Neural cell (in vitro differentiated cells): ENCODE results near the gene RPS6KA5. TPM values are rescaled to one million over a fixed set of nuclear protein-coding genes. Genes with fewer than 3 reads are reported as not detected.

Experiments
- H2AFZ ChIP-seq: fragments of 200-600, 300-800 bp; sonication (generic), shearing (Covaris generic); 2 replicates; pipeline ENCODE4 v1.6.0; 2014; ENCODE audit warnings: low read depth, mild to moderate bottlenecking, antibody characterized with exemption, low read length, moderate library complexity
- H3F3A ChIP-seq: fragments of 200-600 bp; shearing (Covaris generic); 2 replicates; pipeline ENCODE4 v1.6.1; 2016; ENCODE audit warnings: mild to moderate bottlenecking, moderate library complexity, mixed read lengths, antibody characterized with exemption, low read length; ENCODE audit not compliant: insufficient read depth, poor library complexity, severe bottlenecking
- H3K27ac ChIP-seq: fragments of 200-600, 300-800 bp; sonication (generic), shearing (Covaris generic); 2 replicates; pipeline ENCODE4 v1.5.1; 2014; ENCODE audit warnings: mild to moderate bottlenecking, low read length, moderate library complexity
- H3K27me3 ChIP-seq: fragments of 300-800, 200-600 bp; sonication (generic), shearing (Covaris generic); 2 replicates; pipeline ENCODE4 v1.6.0; 2014; ENCODE audit warnings: mild to moderate bottlenecking, low read depth, low read length, moderate library complexity; ENCODE audit not compliant: insufficient read depth
- H3K36me3 ChIP-seq: fragments of 300-800, 200-600 bp; sonication (generic), shearing (Covaris generic); 2 replicates; pipeline ENCODE4 v1.5.1; 2014; ENCODE audit warnings: mild to moderate bottlenecking, antibody characterized with exemption, low read length, moderate library complexity; ENCODE audit not compliant: insufficient read depth
- H3K4me2 ChIP-seq: fragments of 300-800, 200-600 bp; sonication (generic), shearing (Covaris generic); 2 replicates; pipeline ENCODE4 v1.6.0; 2014; ENCODE audit warnings: mild to moderate bottlenecking, low read length
- H3K4me3 ChIP-seq: fragments of 300-800, 200-600 bp; sonication (generic), shearing (Covaris generic); 2 replicates; pipeline ENCODE4 v1.5.1; 2014; ENCODE audit warnings: mild to moderate bottlenecking, low read length, moderate library complexity
- H3K79me2 ChIP-seq: fragments of 200-600 bp; shearing (Covaris generic); replicated peaks from 2 replicates; pipeline ENCODE4 v1.6.0; 2014; ENCODE audit warnings: mild to moderate bottlenecking, low read length, moderate library complexity; ENCODE audit not compliant: insufficient read depth
- H3K9ac ChIP-seq: fragments of 300-800, 200-600 bp; sonication (generic), shearing (Covaris generic); 2 replicates; pipeline ENCODE4 v1.6.1; 2016; ENCODE audit warnings: mild to moderate bottlenecking, low read length, mixed read lengths
- H3K9me2 ChIP-seq: fragments of 200-600 bp; shearing (Covaris generic); 2 replicates; pipeline ENCODE4 v1.6.1; 2016; ENCODE audit warnings: mild to moderate bottlenecking, low read length, mixed read lengths; ENCODE audit not compliant: insufficient read depth
- H3K9me3 ChIP-seq: fragments of 200-600, 300-800 bp; sonication (generic), shearing (Covaris generic); 2 replicates; pipeline ENCODE4 v1.6.1; 2016; ENCODE audit warnings: mild to moderate bottlenecking, mixed run types, low read length, moderate library complexity, mixed read lengths
- H4K20me1 ChIP-seq: fragments of 200-600 bp; shearing (Covaris generic); 2 replicates; pipeline ENCODE4 v1.6.1; 2016; ENCODE audit warnings: mild to moderate bottlenecking, mixed run types; ENCODE audit not compliant: insufficient read depth
- MXI1 ChIP-seq: fragments of 450-650 bp; conservative IDR thresholded peaks from 2 replicates; pipeline ENCODE4 v1.6.1; 2014; ENCODE audit warnings: antibody characterized with exemption, mild to moderate bottlenecking; ENCODE audit not compliant: poor library complexity, severe bottlenecking
- POLR2AphosphoS5 ChIP-seq: IDR thresholded peaks from 2 replicates; pipeline ENCODE4 v1.6.1; 2012
- RAD21 ChIP-seq: fragments of 450-650 bp; conservative IDR thresholded peaks from 2 replicates; pipeline ENCODE4 v1.6.1; 2014; ENCODE audit warnings: antibody characterized with exemption, mild to moderate bottlenecking, moderate library complexity
- REST ChIP-seq: IDR thresholded peaks from 2 replicates; pipeline ENCODE4 v1.6.1; 2012; ENCODE audit warnings: borderline replicate concordance
- SMC3 ChIP-seq: fragments of 450-650 bp; conservative IDR thresholded peaks from 2 replicates; pipeline ENCODE4 v1.6.1; 2014; ENCODE audit warnings: antibody characterized with exemption, mild to moderate bottlenecking, moderate library complexity; ENCODE audit not compliant: poor library complexity
- TAF1 ChIP-seq: IDR thresholded peaks from 2 replicates; pipeline ENCODE4 v1.6.1; 2012; ENCODE audit warnings: low read depth
- polyA plus RNA-seq: library from polyadenylated mRNA; depleted of rRNA; stranded (reverse); fragments of >200 nt; gene quantifications from 2 replicates; pipeline ENCODE4 v1.2.3, GENCODE V29; 2014
- TF ChIP-seq, protein P1 (sequence below): fragments of 450-650 bp; IDR thresholded peaks from 2 replicates; pipeline ENCODE4 v1.5.1; 2014; ENCODE audit warnings: antibody characterized with exemption, mild to moderate bottlenecking, moderate library complexity; ENCODE audit not compliant: poor library complexity, severe bottlenecking

The RPS6KA5 gene
- polyA plus RNA-seq, 1 donor from 2014 or later, result 6.3 TPM

- Histone ChIP-seq H3K79me2 (no peaks in the 10 kb centered on the region), H3K9me2 (no peaks in the 10 kb centered on the region), H3K4me2 (peak overlapping the region; percentile 92), H3F3A (no peaks in the 10 kb centered on the region), H3K27me3 (no peaks in the 10 kb centered on the region), H4K20me1 (no peaks in the 10 kb centered on the region), H3K36me3 (no peaks in the 10 kb centered on the region), H2AFZ (peak overlapping the region; percentile 56), H3K4me3 (peak overlapping the region; percentile 97), H3K9me3 (no peaks in the 10 kb centered on the region), H3K27ac (peak overlapping the region; percentile 63), H3K9ac (peak overlapping the region; percentile 60)
- TF ChIP-seq SMC3 (peak; percentile 40), MXI1 (peak; percentile 99), POLR2AphosphoS5 (peak; percentile 68), REST (no peak), RAD21 (peak; percentile 46)
- TF ChIP-seq, protein P1, sequence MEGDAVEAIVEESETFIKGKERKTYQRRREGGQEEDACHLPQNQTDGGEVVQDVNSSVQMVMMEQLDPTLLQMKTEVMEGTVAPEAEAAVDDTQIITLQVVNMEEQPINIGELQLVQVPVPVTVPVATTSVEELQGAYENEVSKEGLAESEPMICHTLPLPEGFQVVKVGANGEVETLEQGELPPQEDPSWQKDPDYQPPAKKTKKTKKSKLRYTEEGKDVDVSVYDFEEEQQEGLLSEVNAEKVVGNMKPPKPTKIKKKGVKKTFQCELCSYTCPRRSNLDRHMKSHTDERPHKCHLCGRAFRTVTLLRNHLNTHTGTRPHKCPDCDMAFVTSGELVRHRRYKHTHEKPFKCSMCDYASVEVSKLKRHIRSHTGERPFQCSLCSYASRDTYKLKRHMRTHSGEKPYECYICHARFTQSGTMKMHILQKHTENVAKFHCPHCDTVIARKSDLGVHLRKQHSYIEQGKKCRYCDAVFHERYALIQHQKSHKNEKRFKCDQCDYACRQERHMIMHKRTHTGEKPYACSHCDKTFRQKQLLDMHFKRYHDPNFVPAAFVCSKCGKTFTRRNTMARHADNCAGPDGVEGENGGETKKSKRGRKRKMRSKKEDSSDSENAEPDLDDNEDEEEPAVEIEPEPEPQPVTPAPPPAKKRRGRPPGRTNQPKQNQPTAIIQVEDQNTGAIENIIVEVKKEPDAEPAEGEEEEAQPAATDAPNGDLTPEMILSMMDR, result no peak
Observed at GRCh38 chr14:91061056-91061887, 831 bp upstream of the RPS6KA5 start.

DNA sequence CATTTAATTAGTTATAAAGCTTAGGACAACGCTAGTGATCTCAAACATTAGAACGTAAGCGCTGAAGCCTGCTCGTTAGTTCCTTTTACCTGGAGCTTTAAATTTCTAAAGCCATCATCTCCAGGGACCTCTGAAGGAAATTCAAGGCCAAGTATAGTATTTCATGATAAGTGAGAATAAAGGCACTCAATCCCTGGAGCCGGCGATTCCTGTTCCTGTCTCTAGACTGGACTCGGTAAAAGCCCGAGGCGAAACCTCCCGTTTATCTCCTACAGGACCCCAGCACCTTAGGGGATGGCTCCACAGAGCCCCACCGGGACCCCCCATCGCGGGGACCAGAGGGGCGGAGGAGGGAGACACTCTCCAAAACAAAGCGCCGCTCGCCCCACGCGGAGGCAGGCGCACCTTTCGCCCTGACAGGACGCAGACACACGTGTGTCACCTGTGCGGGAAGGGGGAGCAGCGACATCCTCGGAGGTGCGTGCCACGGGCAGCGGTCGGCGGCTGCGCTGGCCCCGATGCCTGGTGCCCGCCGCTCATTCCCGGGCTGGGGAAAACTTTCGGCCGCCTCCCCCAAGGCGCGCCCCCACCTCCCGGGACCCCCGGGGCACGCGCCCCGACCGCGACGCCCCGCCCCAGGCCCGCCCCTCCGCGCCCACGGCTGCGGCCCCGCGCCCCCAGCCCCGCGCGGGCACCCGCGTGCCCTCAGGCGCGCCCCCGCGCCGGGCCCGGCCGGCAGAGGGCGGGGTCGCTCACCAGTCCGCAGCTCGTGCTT lies 678 bp downstream of the RPS6KA5 start:
- no peaks in the 10 kb centered on the region for H3K9me3 ChIP-seq
- H3K9ac ChIP-seq, result peak overlapping the region; percentile 97
- H3K36me3 ChIP-seq, result no peaks in the 10 kb centered on the region
- peak overlapping the region; percentile 66 for H3K4me2 ChIP-seq
- H3K4me3 ChIP-seq, result peak overlapping the region; percentile 97
- no peaks in the 10 kb centered on the region for H3K27me3 ChIP-seq
- TF ChIP-seq, protein P1, result no peak
- TF ChIP-seq TAF1 (no peak), MXI1 (peak; percentile 92)
- H3K9me2 ChIP-seq, result no peaks in the 10 kb centered on the region
- H2AFZ ChIP-seq, result peak overlapping the region; percentile 98
- H3K27ac ChIP-seq, result peak overlapping the region; percentile 96
- no peaks in the 10 kb centered on the region for H3F3A ChIP-seq
- no peaks in the 10 kb centered on the region for H3K79me2 ChIP-seq
- no peaks in the 10 kb centered on the region for H4K20me1 ChIP-seq
